ENCODE measurements around the gene PIK3R4.

The PIK3R4 gene

GRCh38 chr3:130648293-130648692 is 98.3 kb downstream of the PIK3R4 start:
- DNase-seq = no peak
- Histone ChIP-seq H3K36me3 (replicated peaks) (no peaks in the 10 kb centered on the region), H3K27ac (no peak overlapping the region), H3K27me3 (replicated peaks) (no peaks in the 10 kb centered on the region), H3K4me3 (ENCODE audit: low read depth, low read length) (no peak overlapping the region)
- in situ Hi-C loops (cut with HindIII; ENCODE audit: low pct_ligation_motif_present, low sequenced_read_pairs) = no loop called here
- TF ChIP-seq, protein P1, sequence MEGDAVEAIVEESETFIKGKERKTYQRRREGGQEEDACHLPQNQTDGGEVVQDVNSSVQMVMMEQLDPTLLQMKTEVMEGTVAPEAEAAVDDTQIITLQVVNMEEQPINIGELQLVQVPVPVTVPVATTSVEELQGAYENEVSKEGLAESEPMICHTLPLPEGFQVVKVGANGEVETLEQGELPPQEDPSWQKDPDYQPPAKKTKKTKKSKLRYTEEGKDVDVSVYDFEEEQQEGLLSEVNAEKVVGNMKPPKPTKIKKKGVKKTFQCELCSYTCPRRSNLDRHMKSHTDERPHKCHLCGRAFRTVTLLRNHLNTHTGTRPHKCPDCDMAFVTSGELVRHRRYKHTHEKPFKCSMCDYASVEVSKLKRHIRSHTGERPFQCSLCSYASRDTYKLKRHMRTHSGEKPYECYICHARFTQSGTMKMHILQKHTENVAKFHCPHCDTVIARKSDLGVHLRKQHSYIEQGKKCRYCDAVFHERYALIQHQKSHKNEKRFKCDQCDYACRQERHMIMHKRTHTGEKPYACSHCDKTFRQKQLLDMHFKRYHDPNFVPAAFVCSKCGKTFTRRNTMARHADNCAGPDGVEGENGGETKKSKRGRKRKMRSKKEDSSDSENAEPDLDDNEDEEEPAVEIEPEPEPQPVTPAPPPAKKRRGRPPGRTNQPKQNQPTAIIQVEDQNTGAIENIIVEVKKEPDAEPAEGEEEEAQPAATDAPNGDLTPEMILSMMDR (IDR thresholded peaks at IDR 0.05; ENCODE audit: low read depth, low read length, missing control alignments) = no peak

DNA sequence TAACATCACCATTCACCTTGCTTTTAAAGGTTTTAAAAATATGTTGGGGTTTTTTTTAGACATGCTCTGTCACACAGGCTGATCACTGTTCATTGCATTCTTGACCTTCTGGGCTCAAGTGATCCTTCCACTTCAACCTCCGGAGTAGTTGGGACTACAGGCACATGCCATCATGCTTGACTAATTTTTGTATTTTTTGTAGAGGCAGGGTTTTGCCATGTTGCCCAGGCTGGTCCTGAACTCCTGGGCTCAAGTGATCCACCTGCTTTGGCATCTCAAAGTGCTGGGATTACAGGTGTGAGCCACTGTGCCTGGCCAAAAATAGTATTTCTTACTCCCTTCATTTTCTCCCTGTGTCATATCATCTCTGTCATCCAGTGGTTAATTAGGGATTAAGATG is 101.4 kb downstream of the PIK3R4 start:
- TF ChIP-seq, protein P1 (IDR thresholded peaks at IDR 0.05; ENCODE audit: low read depth, low read length, missing control alignments) = no peak
- Histone ChIP-seq H3K36me3 (replicated peaks) (no peaks in the 10 kb centered on the region), H3K27me3 (replicated peaks) (no peaks in the 10 kb centered on the region), H3K4me3 (ENCODE audit: low read depth, low read length) (no peak overlapping the region), H3K27ac (no peak overlapping the region)
- no peak for DNase-seq
- in situ Hi-C loops (cut with HindIII; ENCODE audit: low pct_ligation_motif_present, low sequenced_read_pairs) = no loop called here

GRCh38 chr3:130644628-130645253 is 101.9 kb downstream of the PIK3R4 start:
- in situ Hi-C loops (cut with HindIII; ENCODE audit: low pct_ligation_motif_present, low sequenced_read_pairs) = no loop called here
- TF ChIP-seq, protein P1 (IDR thresholded peaks at IDR 0.05; ENCODE audit: low read depth, low read length, missing control alignments) = no peak
- Histone ChIP-seq H3K4me3 (ENCODE audit: low read depth, low read length) (no peak overlapping the region), H3K27ac (no peak overlapping the region), H3K27me3 (replicated peaks) (no peaks in the 10 kb centered on the region), H3K36me3 (replicated peaks) (no peaks in the 10 kb centered on the region)
- no peak for DNase-seq

GRCh38 chr3:130640027-130640426 is 106.6 kb downstream of the PIK3R4 start:
- H3K36me3 ChIP-seq (replicated peaks) = no peaks in the 10 kb centered on the region
- no peak for DNase-seq
- no peaks in the 10 kb centered on the region for H3K27me3 ChIP-seq (replicated peaks)
- in situ Hi-C loops (cut with HindIII; ENCODE audit: low pct_ligation_motif_present, low sequenced_read_pairs) = no loop called here
- no peak overlapping the region for H3K4me3 ChIP-seq (ENCODE audit: low read depth, low read length)
- no peak overlapping the region for H3K27ac ChIP-seq
- TF ChIP-seq, protein P1 (IDR thresholded peaks at IDR 0.05; ENCODE audit: low read depth, low read length, missing control alignments) = no peak

GRCh38 chr3:130636480-130637234 is 110.0 kb downstream of the PIK3R4 start:
- Histone ChIP-seq H3K27me3 (replicated peaks) (no peaks in the 10 kb centered on the region), H3K4me3 (ENCODE audit: low read depth, low read length) (no peak overlapping the region), H3K36me3 (replicated peaks) (no peaks in the 10 kb centered on the region), H3K27ac (no peak overlapping the region)
- TF ChIP-seq, protein P1 (IDR thresholded peaks at IDR 0.05; ENCODE audit: low read depth, low read length, missing control alignments) = no peak
- in situ Hi-C loops (cut with HindIII; ENCODE audit: low pct_ligation_motif_present, low sequenced_read_pairs) = no loop called here
- no peak for DNase-seq
